ENCODE data around the gene ASCL5. TPM values are rescaled to one million over a fixed set of nuclear protein-coding genes. Genes with fewer than 3 reads are reported as not detected.

Gene ASCL5
- total and polyA plus RNA-seq, 9 of the 15 experiments (the other 6 are each of a cell fraction or from before 2014, with no cell fraction given): 0.09 TPM; not detected in 8

DNA sequence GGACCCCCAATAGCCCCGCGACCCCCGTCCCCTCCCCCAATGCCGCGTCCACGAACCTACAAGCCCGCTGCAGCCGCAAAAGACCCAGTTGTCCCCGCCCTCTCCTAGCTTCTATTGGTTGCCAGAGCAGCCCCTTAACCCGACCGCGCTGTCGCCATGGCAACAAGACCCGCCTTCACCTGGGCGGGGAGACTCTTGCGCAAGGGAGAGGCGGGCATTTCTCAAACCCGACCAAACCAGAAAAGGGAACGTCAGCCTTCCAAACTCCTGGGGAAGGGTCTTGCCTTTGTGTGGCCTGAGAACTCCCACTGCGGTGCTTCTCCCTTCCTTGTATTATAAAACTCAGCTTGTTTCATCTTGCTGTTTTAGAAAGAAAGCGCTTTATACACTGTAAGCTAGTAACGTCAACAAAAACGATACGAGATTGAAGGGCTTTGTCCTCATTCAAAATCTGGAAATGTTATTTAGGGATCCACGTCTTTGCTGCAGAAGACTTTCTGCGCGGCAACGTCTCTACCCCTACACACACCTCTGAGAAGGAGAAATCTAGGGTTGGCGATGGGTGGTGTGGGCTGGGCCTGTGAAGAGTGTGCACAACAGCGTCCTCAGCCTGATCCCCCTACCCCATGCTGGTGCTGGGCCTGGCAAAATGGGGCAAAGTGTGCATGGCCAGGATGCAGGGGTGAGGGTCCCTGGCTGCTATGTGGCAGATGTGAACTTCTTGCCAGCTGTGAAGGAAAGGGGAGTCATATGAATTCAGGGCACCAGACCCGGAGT is 27.6 kb upstream of the ASCL5 start, which contains the start of gene TMEM9 (continued):
- TF ChIP-seq, protein P1, sequence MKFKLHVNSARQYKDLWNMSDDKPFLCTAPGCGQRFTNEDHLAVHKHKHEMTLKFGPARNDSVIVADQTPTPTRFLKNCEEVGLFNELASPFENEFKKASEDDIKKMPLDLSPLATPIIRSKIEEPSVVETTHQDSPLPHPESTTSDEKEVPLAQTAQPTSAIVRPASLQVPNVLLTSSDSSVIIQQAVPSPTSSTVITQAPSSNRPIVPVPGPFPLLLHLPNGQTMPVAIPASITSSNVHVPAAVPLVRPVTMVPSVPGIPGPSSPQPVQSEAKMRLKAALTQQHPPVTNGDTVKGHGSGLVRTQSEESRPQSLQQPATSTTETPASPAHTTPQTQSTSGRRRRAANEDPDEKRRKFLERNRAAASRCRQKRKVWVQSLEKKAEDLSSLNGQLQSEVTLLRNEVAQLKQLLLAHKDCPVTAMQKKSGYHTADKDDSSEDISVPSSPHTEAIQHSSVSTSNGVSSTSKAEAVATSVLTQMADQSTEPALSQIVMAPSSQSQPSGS (CRISPR knock-in tag; IDR thresholded peaks at IDR 0.05): no peak
- no peak for TF ChIP-seq GTF2F1 (IDR thresholded peaks at IDR 0.05; ENCODE audit: low read depth, low read length)
- no peak for TF ChIP-seq RBM39 (optimal IDR thresholded peaks at IDR 0.05; ENCODE audit: low read depth, low read length)
- TF ChIP-seq ZNF253 (CRISPR knock-in tag; conservative IDR thresholded peaks at IDR 0.05): no peak
- no peak for TF ChIP-seq TGIF2 (CRISPR knock-in tag; IDR thresholded peaks at IDR 0.05)
- TF ChIP-seq, protein P2, sequence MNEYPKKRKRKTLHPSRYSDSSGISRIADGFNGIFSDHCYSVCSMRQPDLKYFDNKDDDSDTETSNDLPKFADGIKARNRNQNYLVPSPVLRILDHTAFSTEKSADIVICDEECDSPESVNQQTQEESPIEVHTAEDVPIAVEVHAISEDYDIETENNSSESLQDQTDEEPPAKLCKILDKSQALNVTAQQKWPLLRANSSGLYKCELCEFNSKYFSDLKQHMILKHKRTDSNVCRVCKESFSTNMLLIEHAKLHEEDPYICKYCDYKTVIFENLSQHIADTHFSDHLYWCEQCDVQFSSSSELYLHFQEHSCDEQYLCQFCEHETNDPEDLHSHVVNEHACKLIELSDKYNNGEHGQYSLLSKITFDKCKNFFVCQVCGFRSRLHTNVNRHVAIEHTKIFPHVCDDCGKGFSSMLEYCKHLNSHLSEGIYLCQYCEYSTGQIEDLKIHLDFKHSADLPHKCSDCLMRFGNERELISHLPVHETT (CRISPR knock-in tag; conservative IDR thresholded peaks at IDR 0.05 in 1 of 2, IDR thresholded peaks at IDR 0.05 in 1 of 2): no peak
- TF ChIP-seq, protein P3, sequence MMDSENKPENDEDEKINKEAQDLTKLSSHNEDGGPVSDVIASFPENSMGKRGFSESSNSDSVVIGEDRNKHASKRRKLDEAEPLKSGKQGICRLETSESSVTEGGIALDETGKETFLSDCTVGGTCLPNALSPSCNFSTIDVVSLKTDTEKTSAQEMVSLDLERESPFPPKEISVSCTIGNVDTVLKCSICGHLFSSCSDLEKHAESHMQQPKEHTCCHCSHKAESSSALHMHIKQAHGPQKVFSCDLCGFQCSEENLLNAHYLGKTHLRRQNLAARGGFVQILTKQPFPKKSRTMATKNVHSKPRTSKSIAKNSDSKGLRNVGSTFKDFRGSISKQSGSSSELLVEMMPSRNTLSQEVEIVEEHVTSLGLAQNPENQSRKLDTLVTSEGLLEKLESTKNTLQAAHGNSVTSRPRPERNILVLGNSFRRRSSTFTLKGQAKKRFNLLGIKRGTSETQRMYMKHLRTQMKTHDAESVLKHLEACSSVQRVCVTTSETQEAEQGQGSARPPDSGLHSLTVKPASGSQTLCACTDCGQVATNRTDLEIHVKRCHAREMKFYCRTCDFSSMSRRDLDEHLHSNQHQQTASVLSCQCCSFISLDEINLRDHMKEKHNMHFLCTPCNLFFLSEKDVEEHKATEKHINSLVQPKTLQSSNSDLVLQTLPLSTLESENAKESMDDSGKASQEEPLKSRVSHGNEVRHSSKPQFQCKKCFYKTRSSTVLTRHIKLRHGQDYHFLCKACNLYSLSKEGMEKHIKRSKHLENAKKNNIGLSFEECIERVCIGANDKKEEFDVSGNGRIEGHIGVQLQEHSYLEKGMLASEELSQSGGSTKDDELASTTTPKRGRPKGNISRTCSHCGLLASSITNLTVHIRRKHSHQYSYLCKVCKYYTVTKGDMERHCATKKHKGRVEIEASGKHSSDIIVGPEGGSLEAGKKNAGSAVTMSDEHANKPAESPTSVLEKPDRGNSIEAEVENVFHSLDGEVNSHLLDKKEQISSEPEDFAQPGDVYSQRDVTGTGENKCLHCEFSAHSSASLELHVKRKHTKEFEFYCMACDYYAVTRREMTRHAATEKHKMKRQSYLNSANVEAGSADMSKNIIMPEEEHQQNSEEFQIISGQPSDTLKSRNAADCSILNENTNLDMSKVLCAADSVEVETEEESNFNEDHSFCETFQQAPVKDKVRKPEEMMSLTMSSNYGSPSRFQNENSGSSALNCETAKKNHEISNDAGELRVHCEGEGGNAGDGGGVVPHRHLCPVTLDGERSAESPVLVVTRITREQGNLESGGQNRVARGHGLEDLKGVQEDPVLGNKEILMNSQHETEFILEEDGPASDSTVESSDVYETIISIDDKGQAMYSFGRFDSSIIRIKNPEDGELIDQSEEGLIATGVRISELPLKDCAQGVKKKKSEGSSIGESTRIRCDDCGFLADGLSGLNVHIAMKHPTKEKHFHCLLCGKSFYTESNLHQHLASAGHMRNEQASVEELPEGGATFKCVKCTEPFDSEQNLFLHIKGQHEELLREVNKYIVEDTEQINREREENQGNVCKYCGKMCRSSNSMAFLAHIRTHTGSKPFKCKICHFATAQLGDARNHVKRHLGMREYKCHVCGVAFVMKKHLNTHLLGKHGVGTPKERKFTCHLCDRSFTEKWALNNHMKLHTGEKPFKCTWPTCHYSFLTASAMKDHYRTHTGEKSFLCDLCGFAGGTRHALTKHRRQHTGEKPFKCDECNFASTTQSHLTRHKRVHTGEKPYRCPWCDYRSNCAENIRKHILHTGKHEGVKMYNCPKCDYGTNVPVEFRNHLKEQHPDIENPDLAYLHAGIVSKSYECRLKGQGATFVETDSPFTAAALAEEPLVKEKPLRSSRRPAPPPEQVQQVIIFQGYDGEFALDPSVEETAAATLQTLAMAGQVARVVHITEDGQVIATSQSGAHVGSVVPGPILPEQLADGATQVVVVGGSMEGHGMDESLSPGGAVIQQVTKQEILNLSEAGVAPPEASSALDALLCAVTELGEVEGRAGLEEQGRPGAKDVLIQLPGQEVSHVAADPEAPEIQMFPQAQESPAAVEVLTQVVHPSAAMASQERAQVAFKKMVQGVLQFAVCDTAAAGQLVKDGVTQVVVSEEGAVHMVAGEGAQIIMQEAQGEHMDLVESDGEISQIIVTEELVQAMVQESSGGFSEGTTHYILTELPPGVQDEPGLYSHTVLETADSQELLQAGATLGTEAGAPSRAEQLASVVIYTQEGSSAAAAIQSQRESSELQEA (IDR thresholded peaks at IDR 0.05; ENCODE audit: low read depth): no peak
- TF ChIP-seq, protein P4, sequence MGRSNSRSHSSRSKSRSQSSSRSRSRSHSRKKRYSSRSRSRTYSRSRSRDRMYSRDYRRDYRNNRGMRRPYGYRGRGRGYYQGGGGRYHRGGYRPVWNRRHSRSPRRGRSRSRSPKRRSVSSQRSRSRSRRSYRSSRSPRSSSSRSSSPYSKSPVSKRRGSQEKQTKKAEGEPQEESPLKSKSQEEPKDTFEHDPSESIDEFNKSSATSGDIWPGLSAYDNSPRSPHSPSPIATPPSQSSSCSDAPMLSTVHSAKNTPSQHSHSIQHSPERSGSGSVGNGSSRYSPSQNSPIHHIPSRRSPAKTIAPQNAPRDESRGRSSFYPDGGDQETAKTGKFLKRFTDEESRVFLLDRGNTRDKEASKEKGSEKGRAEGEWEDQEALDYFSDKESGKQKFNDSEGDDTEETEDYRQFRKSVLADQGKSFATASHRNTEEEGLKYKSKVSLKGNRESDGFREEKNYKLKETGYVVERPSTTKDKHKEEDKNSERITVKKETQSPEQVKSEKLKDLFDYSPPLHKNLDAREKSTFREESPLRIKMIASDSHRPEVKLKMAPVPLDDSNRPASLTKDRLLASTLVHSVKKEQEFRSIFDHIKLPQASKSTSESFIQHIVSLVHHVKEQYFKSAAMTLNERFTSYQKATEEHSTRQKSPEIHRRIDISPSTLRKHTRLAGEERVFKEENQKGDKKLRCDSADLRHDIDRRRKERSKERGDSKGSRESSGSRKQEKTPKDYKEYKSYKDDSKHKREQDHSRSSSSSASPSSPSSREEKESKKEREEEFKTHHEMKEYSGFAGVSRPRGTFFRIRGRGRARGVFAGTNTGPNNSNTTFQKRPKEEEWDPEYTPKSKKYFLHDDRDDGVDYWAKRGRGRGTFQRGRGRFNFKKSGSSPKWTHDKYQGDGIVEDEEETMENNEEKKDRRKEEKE (IDR thresholded peaks at IDR 0.05; ENCODE audit: borderline replicate concordance in 1 of 2, control insufficient read depth in 1 of 2, low read depth in 2 of 2, low read length in 1 of 2): no peak
- TF ChIP-seq ARNT (IDR thresholded peaks at IDR 0.05): no peak; a peak in 1 of 4 replicates
- no peak for TF ChIP-seq SETDB1 (IDR thresholded peaks at IDR 0.05; ENCODE audit: low read length)
- no peak for TF ChIP-seq ETV6 (IDR thresholded peaks at IDR 0.05; ENCODE audit: borderline replicate concordance in 1 of 2, low read depth in 2 of 2, low read length in 1 of 2)
- no peak for TF ChIP-seq ETV6 (CRISPR knock-in tag; IDR thresholded peaks at IDR 0.05; ENCODE audit: borderline replicate concordance)

All from K562 (cell line).